Measurements from ENCODE around the gene RBPJ.

DNA sequence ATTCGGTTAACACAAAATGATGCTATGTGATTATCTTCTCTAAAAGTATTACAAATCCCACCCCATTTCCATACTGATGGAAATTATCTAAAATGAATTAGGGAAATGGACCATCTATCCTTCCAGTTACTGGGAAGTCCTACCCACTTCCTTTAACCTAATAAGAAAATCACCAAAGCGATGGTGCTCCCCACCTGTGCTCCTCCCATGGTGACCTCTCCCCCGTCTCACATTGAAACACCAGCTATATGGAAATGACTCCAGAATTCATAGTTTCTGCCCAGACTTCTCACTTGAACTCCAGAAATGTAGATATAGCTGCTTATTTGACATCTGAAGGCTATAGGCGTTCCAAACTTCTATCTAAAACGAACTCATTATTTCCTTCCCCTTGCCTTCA is 121.0 kb downstream of the RBPJ start:
- TF ChIP-seq, protein P1, sequence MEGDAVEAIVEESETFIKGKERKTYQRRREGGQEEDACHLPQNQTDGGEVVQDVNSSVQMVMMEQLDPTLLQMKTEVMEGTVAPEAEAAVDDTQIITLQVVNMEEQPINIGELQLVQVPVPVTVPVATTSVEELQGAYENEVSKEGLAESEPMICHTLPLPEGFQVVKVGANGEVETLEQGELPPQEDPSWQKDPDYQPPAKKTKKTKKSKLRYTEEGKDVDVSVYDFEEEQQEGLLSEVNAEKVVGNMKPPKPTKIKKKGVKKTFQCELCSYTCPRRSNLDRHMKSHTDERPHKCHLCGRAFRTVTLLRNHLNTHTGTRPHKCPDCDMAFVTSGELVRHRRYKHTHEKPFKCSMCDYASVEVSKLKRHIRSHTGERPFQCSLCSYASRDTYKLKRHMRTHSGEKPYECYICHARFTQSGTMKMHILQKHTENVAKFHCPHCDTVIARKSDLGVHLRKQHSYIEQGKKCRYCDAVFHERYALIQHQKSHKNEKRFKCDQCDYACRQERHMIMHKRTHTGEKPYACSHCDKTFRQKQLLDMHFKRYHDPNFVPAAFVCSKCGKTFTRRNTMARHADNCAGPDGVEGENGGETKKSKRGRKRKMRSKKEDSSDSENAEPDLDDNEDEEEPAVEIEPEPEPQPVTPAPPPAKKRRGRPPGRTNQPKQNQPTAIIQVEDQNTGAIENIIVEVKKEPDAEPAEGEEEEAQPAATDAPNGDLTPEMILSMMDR (IDR thresholded peaks at IDR 0.05), result no peak
- TF ChIP-seq ZFX (IDR thresholded peaks at IDR 0.05; ENCODE audit: borderline replicate concordance), result no peak
